MM.1S (cell line): ENCODE data around the gene SLAMF7.

Source experiments
- EZH2phosphoT487 ChIP-seq: fragments of 300-600 bp; sonication (generic); IDR thresholded peaks from 2 replicates; pipeline ENCODE4 v1.6.1; 2018; ENCODE audit warnings: antibody characterized with exemption, low read length
- TF ChIP-seq, protein P1 (sequence below): fragments of 300-600 bp; sonication (generic); IDR thresholded peaks from 2 replicates; pipeline ENCODE4 v1.5.1; 2016; ENCODE audit warnings: antibody characterized with exemption, low read length, mixed read lengths

DNA sequence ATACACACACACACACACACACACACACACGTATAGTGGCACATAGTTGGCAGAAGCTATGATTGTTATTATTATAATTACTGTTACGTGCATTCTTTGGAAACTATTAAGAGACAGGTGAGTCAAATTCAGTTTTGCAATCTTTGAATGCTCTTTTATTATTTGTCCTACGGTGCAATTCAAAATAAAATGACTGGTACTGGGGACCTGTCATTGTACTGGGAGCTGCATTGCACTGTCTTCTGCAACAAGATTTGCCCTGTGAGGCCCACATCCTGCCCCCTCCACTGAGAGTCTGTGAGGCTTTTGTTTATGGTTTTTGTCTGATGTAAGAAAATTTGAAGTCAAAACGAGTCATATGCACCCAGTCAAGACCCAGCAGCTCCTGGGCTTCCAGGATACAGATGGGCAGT is 58.8 kb downstream of the SLAMF7 start:
- TF ChIP-seq, protein P1, sequence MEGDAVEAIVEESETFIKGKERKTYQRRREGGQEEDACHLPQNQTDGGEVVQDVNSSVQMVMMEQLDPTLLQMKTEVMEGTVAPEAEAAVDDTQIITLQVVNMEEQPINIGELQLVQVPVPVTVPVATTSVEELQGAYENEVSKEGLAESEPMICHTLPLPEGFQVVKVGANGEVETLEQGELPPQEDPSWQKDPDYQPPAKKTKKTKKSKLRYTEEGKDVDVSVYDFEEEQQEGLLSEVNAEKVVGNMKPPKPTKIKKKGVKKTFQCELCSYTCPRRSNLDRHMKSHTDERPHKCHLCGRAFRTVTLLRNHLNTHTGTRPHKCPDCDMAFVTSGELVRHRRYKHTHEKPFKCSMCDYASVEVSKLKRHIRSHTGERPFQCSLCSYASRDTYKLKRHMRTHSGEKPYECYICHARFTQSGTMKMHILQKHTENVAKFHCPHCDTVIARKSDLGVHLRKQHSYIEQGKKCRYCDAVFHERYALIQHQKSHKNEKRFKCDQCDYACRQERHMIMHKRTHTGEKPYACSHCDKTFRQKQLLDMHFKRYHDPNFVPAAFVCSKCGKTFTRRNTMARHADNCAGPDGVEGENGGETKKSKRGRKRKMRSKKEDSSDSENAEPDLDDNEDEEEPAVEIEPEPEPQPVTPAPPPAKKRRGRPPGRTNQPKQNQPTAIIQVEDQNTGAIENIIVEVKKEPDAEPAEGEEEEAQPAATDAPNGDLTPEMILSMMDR, result no peak
- no peak for TF ChIP-seq EZH2phosphoT487
